Endothelial cell (in vitro differentiated cells): ENCODE results near the gene CRB2. TPM values are rescaled to one million over a fixed set of nuclear protein-coding genes. Genes with fewer than 3 reads are reported as not detected.

Source experiments
- DNase-seq: peaks from one replicate; pipeline ENCODE4 v3.0.0; 2021; ENCODE audit warnings: low spot score
- H3K27ac Mint-ChIP-seq: one replicate; pipeline ENCODE4 v1.8.0; 2021; ENCODE audit warnings: mixed read lengths, inconsistent platforms; ENCODE audit not compliant: unreplicated experiment
- H3K27me3 Mint-ChIP-seq: one replicate; pipeline ENCODE4 v1.8.0; 2021; ENCODE audit warnings: mild to moderate bottlenecking, moderate library complexity, mixed read lengths, inconsistent platforms; ENCODE audit not compliant: unreplicated experiment
- H3K36me3 Mint-ChIP-seq: one replicate; pipeline ENCODE4 v1.8.0; 2021; ENCODE audit warnings: mild to moderate bottlenecking, low read depth, mixed read lengths, inconsistent platforms; ENCODE audit not compliant: unreplicated experiment
- H3K4me1 Mint-ChIP-seq: one replicate; pipeline ENCODE4 v1.8.0; 2021; ENCODE audit warnings: mild to moderate bottlenecking, mixed read lengths, inconsistent platforms; ENCODE audit not compliant: unreplicated experiment
- H3K4me3 Mint-ChIP-seq: one replicate; pipeline ENCODE4 v1.8.0; 2021; ENCODE audit warnings: mild to moderate bottlenecking, mixed read lengths, inconsistent platforms; ENCODE audit not compliant: unreplicated experiment
- H3K9me3 Mint-ChIP-seq: one replicate; pipeline ENCODE4 v1.8.0; 2021; ENCODE audit warnings: mixed read lengths, inconsistent platforms; ENCODE audit not compliant: unreplicated experiment
- total RNA-seq: library from RNA; stranded (reverse); fragmentation: NEBNext Ultra II Directional; extraction: Animal tissue kit (Norgen Biotek cat#: 25700); gene quantifications from one replicate; pipeline ENCODE4 v1.2.1, GENCODE V29; 2021; ENCODE audit not compliant: unreplicated experiment
- TF ChIP-seq, protein P1 (sequence below): fragments of 200-600 bp; sonication (generic); IDR thresholded peaks from one replicate; pipeline ENCODE4 v1.5.0; 2021; ENCODE audit warnings: antibody characterized with exemption; ENCODE audit not compliant: unreplicated experiment

CRB2 gene
- total RNA-seq, 1 donor from 2014 or later = 0.18 TPM

DNA sequence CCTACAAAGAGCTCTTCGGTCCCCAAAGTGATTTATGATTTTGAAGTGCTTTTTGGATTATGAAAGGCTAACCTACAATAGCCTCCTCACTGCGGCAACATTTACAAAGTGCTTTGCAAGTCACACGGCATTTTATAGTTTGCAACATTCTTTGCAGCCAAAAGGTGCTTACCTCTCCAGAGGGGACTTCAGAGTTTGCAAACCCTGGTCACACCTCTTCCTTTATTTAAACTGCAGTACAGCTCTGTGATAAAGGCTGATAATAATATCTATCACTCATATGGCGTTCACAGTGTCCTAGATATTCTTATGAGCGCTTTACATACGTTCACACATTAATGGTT is 20.0 kb upstream of the CRB2 start:
- Mint-ChIP-seq H3K4me3 (no peak overlapping the region), H3K4me1 (peaks cover 36% of the 10 kb centered on the region), H3K36me3 (peaks cover under 1% of the 10 kb centered on the region), H3K9me3 (no peaks in the 10 kb centered on the region), H3K27ac (no peak overlapping the region), H3K27me3 (peaks cover 9% of the 10 kb centered on the region)
- TF ChIP-seq, protein P1, sequence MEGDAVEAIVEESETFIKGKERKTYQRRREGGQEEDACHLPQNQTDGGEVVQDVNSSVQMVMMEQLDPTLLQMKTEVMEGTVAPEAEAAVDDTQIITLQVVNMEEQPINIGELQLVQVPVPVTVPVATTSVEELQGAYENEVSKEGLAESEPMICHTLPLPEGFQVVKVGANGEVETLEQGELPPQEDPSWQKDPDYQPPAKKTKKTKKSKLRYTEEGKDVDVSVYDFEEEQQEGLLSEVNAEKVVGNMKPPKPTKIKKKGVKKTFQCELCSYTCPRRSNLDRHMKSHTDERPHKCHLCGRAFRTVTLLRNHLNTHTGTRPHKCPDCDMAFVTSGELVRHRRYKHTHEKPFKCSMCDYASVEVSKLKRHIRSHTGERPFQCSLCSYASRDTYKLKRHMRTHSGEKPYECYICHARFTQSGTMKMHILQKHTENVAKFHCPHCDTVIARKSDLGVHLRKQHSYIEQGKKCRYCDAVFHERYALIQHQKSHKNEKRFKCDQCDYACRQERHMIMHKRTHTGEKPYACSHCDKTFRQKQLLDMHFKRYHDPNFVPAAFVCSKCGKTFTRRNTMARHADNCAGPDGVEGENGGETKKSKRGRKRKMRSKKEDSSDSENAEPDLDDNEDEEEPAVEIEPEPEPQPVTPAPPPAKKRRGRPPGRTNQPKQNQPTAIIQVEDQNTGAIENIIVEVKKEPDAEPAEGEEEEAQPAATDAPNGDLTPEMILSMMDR = no peak
- no peak for DNase-seq

DNA sequence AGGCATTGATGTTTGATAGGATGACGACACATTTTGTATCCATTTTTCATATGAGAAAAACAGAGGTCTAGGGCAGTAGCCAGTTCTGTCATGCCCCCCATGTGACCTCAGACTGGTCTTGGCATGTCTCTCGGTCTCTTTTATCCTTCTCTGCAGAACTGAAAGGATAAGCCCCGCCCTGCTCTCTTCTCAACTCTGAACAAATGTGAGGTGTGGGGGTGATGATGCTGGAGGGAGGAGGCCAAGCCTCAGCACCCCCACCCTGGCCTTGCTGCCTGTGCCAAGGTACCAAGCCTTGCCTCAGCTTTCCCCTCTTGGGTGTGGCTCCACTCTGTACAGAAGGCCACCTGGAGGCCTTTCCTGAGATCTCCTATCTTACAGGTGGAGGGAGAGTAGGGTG is 19.5 kb upstream of the CRB2 start:
- H3K4me1 Mint-ChIP-seq = peaks cover 34% of the 10 kb centered on the region
- H3K27me3 Mint-ChIP-seq = peaks cover 12% of the 10 kb centered on the region
- no peak overlapping the region for H3K4me3 Mint-ChIP-seq
- DNase-seq = no peak
- H3K9me3 Mint-ChIP-seq = no peaks in the 10 kb centered on the region
- no peak overlapping the region for H3K27ac Mint-ChIP-seq
- TF ChIP-seq, protein P1 = no peak
- H3K36me3 Mint-ChIP-seq = peaks cover 4% of the 10 kb centered on the region

DNA sequence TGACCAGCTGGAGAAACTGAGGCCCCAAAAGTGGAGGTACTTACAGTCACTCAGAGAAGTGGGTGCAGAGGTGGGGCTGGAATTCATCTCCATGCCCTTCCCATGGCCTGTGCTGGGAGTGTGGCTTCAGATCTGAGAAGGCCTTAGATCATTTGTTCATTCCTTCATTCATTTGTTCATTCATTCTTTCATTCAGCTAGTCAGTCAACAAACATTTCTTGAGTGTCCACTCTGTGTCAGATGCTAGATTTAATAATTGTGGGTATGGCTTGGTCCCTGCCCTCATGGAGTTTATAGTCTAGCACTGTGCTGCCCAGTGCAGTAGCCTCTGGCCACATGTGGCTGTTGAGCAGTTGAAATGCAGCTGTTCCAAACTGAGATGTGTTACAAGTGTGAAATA is 19.0 kb upstream of the CRB2 start:
- Mint-ChIP-seq H3K4me1 (peaks cover 30% of the 10 kb centered on the region), H3K27ac (no peak overlapping the region), H3K4me3 (no peak overlapping the region), H3K27me3 (peaks cover 12% of the 10 kb centered on the region), H3K36me3 (peaks cover 4% of the 10 kb centered on the region), H3K9me3 (no peaks in the 10 kb centered on the region)
- TF ChIP-seq, protein P1 = no peak
- DNase-seq = no peak

DNA sequence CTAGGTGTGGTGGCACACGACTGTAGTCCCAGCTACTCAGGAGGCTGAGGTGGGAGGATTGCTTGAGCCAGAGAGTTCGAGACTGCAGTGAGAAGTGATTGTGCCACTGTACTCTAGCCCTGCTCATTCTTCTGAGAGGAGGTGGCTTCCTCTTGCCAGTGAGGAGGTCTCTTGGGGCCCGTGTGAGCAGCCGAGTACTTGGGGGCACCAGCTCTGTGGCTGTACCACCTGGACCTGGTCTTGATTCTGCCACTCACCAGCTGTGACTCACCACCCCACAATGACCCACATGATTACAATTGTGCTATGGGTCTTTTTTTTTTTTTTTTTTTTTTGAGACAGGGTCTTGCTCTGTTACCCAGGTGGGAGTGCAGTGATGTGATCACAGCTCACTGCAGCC is 18.0 kb upstream of the CRB2 start:
- no peak for DNase-seq
- peaks cover 9% of the 10 kb centered on the region for H3K27me3 Mint-ChIP-seq
- H3K4me3 Mint-ChIP-seq = no peak overlapping the region
- no peak overlapping the region for H3K27ac Mint-ChIP-seq
- H3K4me1 Mint-ChIP-seq = peaks cover 32% of the 10 kb centered on the region
- H3K36me3 Mint-ChIP-seq = peaks cover 4% of the 10 kb centered on the region
- TF ChIP-seq, protein P1 = no peak
- no peaks in the 10 kb centered on the region for H3K9me3 Mint-ChIP-seq

DNA sequence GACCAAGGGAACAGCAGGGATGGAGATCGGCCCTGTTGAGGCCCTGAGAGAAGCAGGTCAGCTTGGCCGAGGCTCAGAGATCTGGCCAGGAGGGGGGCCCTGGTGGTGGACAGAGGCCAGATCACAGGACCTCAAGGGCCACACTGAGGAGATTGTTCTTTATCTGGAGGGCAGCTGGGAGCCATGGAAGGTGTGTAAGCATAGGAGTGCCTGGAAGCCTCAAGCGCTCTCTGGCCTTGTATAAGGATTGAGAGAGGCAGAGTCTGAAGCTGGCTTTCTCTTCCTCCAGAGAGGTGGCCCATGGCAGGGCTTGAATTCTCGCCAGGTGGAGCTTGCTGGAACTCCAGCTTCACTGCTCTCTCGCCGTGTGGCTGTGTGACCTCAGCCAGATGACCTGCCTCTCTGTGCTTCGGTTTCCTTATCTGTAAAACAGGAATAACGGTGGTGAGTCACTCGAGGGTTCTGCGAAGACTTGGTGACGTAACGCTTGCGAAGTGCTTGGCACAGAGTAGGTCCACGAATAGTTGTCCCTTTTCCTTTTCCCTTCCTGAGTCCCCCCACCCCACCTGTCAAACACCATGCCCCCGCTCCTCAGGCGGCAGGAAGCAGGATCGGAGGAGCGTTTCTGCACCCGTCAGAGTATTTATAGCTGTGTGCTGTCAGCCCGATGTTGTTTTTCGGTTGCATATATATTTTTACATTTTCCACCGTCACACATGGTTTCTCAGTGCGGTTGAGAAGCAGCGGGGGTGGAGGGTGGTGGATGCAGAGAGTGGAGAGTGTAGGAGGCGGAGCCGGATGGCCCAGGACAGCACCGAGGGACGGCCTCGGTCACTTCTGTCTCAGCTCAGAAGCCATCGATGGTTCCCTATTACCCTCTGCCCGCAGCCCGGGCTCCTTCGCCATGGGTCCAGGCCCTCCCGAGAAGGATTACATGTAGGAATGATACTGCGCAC is 17.0 kb upstream of the CRB2 start:
- Mint-ChIP-seq H3K4me1 (peaks cover 32% of the 10 kb centered on the region), H3K27me3 (peaks cover 9% of the 10 kb centered on the region), H3K36me3 (peaks cover 4% of the 10 kb centered on the region), H3K4me3 (no peak overlapping the region), H3K9me3 (no peaks in the 10 kb centered on the region), H3K27ac (no peak overlapping the region)
- TF ChIP-seq, protein P1 = no peak
- DNase-seq = no peak
